Measurements from ENCODE around the gene JMJD7.

Gene JMJD7

DNA sequence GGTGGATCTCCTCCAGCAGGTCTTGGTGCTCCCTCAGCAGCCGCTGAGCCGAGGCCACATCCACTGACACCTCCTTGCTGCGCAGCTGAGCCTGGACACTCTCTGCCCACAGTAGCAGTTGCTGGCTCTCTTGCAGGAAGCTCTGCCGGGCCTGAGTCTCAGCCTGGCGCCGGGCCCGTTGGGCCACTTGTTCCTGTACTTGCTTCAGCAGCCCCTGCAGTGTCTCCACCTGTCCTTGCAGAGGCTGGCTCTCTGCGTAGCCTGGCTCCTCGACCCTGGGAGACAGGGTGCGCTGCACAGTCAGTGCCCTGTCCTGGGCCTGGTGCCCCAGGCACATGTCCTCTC is 50.4 kb downstream of the JMJD7 start (continued):
- TF ChIP-seq ZC3H10 (CRISPR knock-in tag; IDR thresholded peaks at IDR 0.05) (no peak), ZFP30 (CRISPR knock-in tag; IDR thresholded peaks at IDR 0.05) (no peak), TCF4 (CRISPR knock-in tag; IDR thresholded peaks at IDR 0.05; ENCODE audit: borderline replicate concordance) (no peak), TOX (CRISPR knock-in tag; IDR thresholded peaks at IDR 0.05; ENCODE audit: borderline replicate concordance) (no peak)
- TF ChIP-seq, protein P1, sequence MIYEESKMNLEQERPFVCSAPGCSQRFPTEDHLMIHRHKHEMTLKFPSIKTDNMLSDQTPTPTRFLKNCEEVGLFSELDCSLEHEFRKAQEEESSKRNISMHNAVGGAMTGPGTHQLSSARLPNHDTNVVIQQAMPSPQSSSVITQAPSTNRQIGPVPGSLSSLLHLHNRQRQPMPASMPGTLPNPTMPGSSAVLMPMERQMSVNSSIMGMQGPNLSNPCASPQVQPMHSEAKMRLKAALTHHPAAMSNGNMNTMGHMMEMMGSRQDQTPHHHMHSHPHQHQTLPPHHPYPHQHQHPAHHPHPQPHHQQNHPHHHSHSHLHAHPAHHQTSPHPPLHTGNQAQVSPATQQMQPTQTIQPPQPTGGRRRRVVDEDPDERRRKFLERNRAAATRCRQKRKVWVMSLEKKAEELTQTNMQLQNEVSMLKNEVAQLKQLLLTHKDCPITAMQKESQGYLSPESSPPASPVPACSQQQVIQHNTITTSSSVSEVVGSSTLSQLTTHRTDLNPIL (CRISPR knock-in tag; IDR thresholded peaks at IDR 0.05; ENCODE audit: low read depth), result no peak

DNA sequence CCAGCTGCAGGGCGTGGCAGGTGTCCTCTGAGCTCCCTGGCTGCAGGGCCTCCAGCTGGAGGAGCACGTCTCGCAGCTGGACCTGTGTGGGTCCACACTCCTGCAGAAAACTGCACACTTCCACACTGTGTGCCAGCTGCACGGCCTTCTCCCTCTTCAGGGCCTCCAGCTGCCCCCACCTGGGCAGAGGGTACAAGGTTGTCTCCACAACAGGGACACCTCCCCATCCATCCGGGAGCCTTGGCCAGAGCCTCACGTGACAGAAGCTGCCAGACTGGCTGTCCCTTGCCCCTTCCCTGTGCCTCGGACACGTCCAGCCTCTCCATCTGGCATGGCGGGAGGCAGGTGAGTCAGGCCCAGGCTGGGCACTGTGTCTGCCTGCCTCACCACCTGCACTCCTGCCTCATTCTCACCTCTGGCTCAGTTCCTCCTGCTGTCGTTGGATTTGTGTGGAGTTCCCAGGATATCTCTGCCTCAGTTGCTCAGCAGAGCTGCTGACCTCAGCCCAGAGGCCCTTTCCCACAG is 51.5 kb downstream of the JMJD7 start:
- TF ChIP-seq ZNF8 (CRISPR knock-in tag; IDR thresholded peaks at IDR 0.05) (no peak), RARB (CRISPR knock-in tag; IDR thresholded peaks at IDR 0.05) (no peak), ZNF565 (CRISPR knock-in tag; conservative IDR thresholded peaks at IDR 0.05; ENCODE audit: low read depth) (no peak), PPARA (CRISPR knock-in tag; IDR thresholded peaks at IDR 0.05; ENCODE audit: borderline replicate concordance) (no peak), ISL1 (CRISPR knock-in tag; IDR thresholded peaks at IDR 0.05) (no peak), ARNTL (CRISPR knock-in tag; IDR thresholded peaks at IDR 0.05; ENCODE audit: borderline replicate concordance, low read depth) (no peak), TCF4 (CRISPR knock-in tag; IDR thresholded peaks at IDR 0.05; ENCODE audit: borderline replicate concordance) (no peak), ZNF70 (CRISPR knock-in tag; IDR thresholded peaks at IDR 0.05) (no peak)
- TF ChIP-seq, protein P2, sequence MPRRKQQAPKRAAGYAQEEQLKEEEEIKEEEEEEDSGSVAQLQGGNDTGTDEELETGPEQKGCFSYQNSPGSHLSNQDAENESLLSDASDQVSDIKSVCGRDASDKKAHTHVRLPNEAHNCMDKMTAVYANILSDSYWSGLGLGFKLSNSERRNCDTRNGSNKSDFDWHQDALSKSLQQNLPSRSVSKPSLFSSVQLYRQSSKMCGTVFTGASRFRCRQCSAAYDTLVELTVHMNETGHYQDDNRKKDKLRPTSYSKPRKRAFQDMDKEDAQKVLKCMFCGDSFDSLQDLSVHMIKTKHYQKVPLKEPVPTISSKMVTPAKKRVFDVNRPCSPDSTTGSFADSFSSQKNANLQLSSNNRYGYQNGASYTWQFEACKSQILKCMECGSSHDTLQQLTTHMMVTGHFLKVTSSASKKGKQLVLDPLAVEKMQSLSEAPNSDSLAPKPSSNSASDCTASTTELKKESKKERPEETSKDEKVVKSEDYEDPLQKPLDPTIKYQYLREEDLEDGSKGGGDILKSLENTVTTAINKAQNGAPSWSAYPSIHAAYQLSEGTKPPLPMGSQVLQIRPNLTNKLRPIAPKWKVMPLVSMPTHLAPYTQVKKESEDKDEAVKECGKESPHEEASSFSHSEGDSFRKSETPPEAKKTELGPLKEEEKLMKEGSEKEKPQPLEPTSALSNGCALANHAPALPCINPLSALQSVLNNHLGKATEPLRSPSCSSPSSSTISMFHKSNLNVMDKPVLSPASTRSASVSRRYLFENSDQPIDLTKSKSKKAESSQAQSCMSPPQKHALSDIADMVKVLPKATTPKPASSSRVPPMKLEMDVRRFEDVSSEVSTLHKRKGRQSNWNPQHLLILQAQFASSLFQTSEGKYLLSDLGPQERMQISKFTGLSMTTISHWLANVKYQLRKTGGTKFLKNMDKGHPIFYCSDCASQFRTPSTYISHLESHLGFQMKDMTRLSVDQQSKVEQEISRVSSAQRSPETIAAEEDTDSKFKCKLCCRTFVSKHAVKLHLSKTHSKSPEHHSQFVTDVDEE (CRISPR knock-in tag; IDR thresholded peaks at IDR 0.05), result no peak
- TF ChIP-seq, protein P1 (CRISPR knock-in tag; IDR thresholded peaks at IDR 0.05; ENCODE audit: low read depth), result no peak
- ATAC-seq, result no peak

DNA sequence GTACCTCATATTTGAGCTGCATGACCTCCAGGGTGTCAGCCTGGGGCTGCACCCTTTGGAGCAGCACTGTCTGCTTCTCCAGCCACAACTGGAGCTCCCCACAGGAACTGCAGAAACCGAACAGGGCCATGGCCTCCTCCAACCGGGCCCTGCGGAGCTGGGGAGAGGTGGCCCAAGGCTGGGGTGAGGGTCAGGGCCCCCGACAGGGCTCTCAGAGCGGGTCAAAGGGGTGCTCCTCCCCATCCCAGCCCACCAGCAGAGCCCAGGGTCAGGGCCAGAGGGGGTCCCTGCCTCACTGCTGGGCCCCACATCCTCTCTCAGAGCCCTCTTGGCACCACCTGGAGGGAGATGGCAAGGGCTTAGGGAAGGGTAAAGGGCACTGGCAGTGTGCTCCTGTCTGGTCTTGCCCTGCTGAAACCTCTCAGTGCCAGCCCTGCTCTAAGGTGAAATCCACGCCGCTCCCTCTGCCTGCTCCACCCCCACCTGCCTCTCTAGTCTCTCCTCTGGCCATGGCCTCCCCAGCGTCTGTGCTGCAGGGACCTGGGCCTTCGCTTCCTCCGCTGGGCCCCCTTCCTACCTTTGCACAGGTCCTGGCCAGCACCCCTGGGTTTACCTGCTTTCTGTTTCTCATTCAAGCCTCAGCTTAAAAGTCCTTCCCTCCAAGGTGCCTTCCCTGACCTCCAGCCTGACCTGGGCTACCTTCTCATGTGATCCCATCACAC is 52.4 kb downstream of the JMJD7 start:
- no peak for ATAC-seq
- no peak for TF ChIP-seq ISL1 (CRISPR knock-in tag; IDR thresholded peaks at IDR 0.05)

DNA sequence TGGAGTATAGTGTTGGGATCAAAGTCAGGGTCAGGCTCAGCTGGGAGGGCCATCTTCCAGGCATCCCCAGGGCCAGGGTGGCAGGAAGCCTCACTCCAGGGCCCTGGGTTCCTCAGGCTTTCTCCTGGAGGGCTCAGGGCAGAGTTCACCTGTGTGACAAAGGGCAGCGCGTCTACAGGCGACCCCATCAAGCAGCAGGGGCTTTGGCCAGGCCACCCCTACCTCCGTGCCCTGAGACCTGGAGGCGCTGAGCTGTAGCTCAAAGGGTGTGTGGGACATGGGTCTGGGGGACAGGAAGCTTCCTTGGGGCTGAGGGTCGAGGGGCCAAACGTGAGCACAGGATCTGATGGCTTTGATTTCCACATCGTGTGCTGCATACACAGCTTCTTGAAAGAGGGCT is 53.2 kb downstream of the JMJD7 start:
- TF ChIP-seq GLIS3 (CRISPR knock-in tag; IDR thresholded peaks at IDR 0.05), result no peak
- TF ChIP-seq ZNF70 (CRISPR knock-in tag; IDR thresholded peaks at IDR 0.05), result no peak
- TF ChIP-seq, protein P3, sequence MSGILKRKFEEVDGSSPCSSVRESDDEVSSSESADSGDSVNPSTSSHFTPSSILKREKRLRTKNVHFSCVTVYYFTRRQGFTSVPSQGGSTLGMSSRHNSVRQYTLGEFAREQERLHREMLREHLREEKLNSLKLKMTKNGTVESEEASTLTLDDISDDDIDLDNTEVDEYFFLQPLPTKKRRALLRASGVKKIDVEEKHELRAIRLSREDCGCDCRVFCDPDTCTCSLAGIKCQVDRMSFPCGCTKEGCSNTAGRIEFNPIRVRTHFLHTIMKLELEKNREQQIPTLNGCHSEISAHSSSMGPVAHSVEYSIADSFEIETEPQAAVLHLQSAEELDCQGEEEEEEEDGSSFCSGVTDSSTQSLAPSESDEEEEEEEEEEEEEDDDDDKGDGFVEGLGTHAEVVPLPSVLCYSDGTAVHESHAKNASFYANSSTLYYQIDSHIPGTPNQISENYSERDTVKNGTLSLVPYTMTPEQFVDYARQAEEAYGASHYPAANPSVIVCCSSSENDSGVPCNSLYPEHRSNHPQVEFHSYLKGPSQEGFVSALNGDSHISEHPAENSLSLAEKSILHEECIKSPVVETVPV (CRISPR knock-in tag; IDR thresholded peaks at IDR 0.05), result no peak
- TF ChIP-seq CSDC2 (CRISPR knock-in tag; IDR thresholded peaks at IDR 0.05), result no peak
- TF ChIP-seq ESRRG (CRISPR knock-in tag; IDR thresholded peaks at IDR 0.05), result no peak
- no peak for TF ChIP-seq RARB (CRISPR knock-in tag; IDR thresholded peaks at IDR 0.05)
- TF ChIP-seq, protein P2 (CRISPR knock-in tag; IDR thresholded peaks at IDR 0.05), result no peak
- ATAC-seq, result no peak
